GM21390 (cell line): ENCODE measurements around the gene SMPX.

ENCODE experiments used
- ATAC-seq: cut with Tn5 transposase; IDR thresholded peaks from one replicate; pipeline ENCODE4 v1.9.1; 2021; ENCODE audit not compliant: unreplicated experiment

The SMPX gene

GRCh38 chrX:21744721-21745120 is 13.2 kb downstream of the SMPX start:
- ATAC-seq = no peak

DNA sequence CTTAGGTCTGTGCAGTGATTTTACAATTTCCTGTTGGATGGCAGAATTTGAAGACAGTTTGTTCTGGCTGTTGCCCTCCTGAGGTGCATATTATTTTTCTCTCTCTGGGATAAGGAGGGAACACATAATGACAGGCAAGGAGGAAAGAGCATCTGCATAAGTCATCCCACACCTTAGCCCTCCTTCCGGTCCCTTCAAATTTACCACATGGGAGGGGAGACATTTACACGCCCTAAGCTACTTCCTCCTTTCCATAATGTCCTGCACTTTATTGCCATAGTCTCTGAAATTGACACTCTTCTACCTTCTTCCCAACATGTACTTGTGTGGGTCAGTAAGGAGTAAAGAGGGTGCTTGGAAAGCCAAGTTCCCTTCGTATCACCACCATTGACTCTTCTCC is 13.9 kb downstream of the SMPX start:
- no peak for ATAC-seq

DNA sequence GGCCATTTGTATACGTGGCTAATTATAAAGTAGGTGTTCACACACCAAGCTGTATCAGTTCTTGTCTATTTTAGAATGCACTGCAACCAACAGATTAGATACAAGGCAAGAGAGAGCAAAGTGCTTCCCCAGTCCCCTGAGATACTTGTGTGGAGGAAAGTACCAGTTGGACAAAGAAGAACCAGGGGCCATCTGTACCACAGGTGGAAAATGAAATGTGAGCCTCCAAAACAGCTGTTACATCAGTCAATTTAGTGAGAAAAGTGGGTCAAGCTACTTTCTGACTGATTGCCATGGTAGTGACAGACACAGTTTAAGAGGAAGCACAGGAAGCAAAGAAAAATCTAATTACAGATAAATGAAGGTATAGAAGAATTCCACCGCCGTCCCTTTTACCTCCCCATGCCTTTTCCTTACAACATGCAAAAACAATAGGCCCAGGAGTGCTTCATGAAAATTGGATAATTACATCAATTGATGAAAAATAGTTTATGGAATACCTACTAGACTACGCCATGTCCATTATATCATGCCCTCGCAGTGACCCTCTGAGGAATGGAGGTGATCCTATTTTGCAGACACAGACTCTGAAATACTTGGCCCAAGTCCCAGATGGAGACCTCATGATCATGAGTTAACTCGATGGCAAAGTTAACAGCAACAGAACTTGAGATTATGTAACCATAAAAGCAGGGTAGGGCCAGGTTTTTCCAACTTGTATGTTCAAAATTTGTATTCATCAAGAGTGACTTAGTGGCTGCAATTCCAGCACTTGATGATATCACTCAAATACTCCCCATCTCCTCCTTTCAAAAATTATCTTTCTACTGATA is 15.8 kb downstream of the SMPX start:
- ATAC-seq = no peak

DNA sequence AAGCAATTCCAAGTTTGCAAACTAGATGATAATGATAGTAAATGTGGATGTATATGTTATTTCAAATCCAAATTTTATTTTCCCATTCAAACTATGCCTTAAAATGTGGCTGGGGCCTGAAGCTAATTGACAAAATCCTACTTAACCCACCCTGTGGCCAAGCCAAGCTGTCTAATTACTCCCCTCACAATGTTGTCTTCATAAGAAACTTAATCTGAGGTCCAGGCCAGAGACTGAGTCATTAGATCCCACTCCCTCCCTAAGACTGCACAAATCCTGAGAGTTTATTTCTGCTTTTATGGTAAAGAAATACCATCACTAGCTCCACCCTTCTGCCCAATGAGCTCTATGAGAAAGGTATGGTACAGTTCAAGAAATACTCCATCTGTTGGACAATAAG is 16.6 kb downstream of the SMPX start:
- ATAC-seq = no peak

GRCh38 chrX:21740329-21741274 is 17.3 kb downstream of the SMPX start:
- ATAC-seq = no peak

GRCh38 chrX:21738950-21739287 is 19.0 kb downstream of the SMPX start:
- no peak for ATAC-seq

DNA sequence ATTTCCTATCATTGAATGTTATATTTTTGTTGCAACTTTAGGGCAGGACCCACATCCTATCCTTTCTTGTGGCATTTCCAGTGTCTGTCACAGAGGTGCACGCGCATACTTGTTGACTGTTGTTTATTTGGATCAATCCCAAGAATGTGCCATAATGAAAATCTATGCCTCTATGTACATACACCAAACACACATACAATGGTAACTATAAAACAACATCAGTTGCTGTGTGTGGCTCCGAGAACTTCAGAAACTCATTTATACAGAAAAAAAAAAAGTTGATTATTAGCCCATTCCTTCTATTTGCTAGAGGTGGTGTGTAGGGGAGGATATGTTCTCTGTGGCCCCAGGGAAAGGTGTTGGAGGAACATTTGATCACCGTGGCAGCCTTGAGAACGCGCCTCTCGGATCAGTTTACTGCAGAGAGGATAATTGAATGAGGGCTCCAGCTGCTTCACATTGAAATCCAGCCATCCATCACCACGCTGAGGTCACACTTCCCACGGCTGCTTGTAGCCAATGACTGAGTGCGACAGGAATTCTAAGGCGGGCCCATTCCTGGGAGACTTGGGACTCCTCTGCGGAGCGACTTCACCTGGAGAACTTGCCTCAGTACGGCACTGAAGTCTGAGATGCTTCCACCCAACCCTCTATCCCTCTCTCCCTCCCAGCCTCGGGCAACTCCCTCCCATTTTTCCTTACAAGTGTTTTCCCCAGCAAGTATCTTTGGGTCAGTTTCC is 19.5 kb downstream of the SMPX start:
- no peak for ATAC-seq

- no peak for ATAC-seq
Observed at GRCh38 chrX:21735768-21736127, 22.2 kb downstream of the SMPX start.

DNA sequence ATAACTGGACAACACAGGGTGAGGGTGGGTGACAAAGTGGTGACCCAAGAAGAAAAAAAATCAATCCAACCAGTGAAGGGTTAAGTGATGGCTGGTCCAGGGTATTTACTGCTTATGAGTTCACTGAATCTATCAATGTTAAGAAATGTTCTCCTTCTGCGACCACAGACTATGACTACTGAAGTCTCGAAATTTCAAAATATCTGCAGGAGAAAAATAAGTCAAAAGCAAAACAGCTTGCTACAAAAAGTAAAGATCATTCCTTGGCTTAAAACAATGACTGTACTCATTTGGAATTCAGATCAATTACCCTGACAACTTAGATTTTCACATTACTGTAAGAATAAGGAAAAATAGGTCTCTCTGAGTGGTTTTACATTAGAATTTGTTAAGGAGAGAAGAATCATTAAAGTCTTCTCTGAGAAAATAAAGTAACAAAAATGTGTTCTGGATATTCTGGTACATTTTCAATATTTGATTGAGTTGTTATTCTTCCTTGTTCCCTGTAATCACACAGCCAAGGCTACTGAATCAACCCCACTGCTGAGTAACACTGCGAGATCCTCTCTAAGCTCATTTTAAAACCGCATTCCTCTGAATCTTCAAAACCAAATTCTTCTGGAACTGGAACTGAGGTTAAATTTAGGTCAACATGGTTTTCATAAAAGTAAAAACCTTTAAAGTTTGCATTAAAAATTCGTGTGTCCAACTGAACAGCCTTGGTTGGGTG is 22.7 kb downstream of the SMPX start:
- ATAC-seq = no peak

DNA sequence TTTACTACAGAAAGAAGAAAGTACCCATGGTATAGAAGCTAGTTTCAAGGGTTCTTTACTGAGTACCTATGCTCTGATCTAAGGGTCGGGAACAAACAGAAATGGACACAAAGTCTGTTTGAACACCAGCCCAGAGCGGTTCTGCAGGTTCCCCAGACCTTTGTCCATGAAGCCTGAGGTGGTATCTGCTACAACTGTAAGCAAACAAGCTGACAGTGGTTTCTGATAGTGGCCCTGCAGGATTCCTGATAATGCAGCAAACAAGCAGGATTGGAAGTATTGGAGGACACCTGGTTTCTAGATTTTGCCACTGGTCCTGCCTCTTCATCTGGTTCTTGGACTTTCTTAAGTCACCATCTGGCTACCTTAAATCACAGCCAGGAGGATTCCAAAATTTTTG is 23.7 kb downstream of the SMPX start:
- ATAC-seq = no peak

GRCh38 chrX:21733705-21734104 is 24.2 kb downstream of the SMPX start:
- no peak for ATAC-seq

GRCh38 chrX:21730026-21730425 is 27.9 kb downstream of the SMPX start:
- ATAC-seq = no peak

GRCh38 chrX:21728276-21728968 is 29.5 kb downstream of the SMPX start:
- no peak for ATAC-seq

- no peak for ATAC-seq
Observed at GRCh38 chrX:21725916-21726315, 32.0 kb downstream of the SMPX start.

DNA sequence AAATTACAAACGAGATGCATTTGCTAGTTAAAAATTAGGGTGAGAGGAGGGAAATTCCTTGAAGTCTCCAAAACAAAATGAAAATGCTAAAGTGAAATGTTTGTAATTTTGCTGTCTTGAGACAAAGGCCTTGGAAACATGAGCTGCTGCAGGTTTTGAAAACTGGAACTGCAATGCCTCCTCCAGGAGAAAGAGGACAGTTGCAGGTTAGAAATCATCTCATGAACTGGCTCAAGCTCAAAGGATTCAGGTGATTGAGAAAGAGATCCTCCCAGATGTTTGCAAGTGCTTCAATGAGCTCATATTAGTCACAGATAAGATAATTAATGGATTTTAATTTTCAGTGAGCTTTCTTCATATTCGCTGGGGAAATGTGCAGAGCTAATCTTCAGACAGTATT is 32.4 kb downstream of the SMPX start:
- ATAC-seq = no peak

DNA sequence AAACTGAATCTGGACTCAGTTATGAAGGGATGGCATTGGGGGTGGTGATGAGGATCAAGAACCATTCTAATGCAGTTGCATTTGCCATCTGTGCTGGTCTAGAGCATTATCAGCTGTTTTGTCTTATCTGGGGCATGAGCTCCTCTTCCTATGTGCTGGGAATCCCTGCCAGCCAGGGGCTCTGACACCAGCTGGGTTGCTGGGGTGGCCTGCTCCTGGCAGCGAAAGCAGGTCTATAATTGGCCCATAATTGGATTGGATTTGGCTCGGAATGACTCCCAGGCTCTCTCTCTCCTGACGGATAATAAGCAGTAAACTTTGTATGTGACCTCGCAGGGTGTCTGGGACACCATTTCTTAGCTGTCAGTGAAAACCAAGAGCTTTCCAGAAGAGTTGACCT is 34.1 kb downstream of the SMPX start:
- ATAC-seq = no peak

- no peak for ATAC-seq
Observed at GRCh38 chrX:21723084-21723483, 34.8 kb downstream of the SMPX start.

DNA sequence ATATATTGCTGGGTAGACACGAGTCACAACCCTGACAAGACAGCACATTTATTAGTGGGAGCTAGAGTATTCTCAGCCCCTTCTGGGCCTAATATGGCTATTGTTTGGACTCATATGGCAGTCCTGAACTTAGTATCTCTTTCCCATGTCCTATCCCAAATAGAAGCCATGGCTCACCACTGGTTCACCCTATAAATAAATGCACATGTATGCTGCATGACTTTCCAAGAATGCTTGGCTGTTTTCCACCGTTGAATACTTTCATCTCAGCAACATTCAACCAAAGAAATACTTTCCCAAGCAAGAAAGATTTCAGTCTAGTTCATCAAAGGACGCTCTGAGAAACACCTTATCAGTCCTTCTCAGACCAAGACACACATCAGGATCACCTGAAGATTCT is 36.7 kb downstream of the SMPX start:
- no peak for ATAC-seq

GRCh38 chrX:21718575-21718974 is 39.3 kb downstream of the SMPX start:
- no peak for ATAC-seq

DNA sequence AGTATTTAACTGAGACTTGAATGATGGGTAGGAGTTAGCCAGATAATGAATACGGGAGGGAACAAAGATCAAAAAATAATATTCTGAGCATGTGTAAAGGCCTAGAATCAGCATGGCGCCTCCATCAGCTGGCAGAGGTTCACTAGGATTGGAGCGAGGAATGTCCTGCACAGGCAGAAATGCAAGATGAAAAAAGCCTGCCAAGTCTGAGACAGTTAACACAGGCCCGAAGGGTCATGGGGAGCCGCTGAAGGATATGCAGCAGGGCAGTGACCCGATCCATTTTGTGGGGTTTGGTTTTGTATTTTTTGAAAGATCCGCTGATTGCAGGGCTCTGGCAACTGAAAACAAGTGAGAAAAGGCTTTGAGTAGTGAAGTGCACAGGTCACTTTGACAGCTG is 40.1 kb downstream of the SMPX start:
- no peak for ATAC-seq
